Lung microvascular endothelial cell (primary cell): Measurements from ENCODE around the gene FOXA1. TPM values are rescaled to one million over a fixed set of nuclear protein-coding genes. Genes with fewer than 3 reads are reported as not detected.
"Not testable (repeated sequence)": the region's sequence is repeated elsewhere in the genome, so short reads cannot be mapped to it uniquely, and the experiment has no call there.

Experiments used
- DNase-seq, 2 donors: peaks; one replicate each; pipeline versions ENCODE4 v3.0.0 to v3.0.0-alpha.2; 2010; ENCODE audit warnings: low read depth in 2 of 2
- total RNA-seq: library from RNA; depleted of rRNA; stranded (reverse); fragments of >200 nt; gene quantifications from 2 replicates; pipeline ENCODE4 v1.2.1, GENCODE V29; 2014

Gene FOXA1
- total RNA-seq, 1 donor from 2014 or later = not detected

DNA sequence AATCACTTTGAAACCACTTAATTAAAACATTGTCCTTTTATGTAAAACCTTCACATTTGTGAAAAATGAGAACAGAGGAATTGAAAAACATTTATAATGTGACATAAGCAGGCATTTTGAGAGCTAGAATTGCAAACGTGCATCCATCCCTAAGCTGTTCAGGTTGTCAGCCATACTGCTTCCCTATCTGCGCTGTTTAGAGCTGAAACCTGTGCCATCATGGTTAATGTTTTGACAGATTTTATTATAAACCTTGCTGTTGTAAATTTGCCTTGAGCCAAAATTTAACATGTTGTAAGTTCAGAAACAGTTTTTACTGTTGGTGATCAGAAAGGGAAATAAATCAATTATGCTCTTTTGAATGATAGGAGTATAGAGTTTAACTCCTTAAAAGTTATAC lies 31.9 kb downstream of the FOXA1 start:
- DNase-seq = no peak

DNA sequence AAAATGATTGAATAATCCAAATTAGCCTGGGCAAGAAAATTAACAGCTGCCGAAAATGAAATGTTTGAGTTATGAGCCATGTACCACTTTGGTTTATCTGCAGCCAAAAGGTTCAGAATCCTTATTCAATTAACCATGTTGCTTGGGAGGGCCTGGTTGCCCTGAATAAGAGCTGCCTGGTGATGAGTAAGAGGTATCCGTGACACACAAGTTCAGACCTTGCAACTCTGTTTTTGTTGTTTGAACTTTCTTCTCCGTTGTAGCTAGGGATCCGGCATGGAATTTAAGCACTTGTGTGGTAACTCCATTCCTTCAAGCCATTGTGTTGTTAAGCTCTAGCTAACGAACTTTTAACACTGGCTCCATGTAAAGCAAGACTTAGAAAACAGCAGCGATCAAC lies 35.7 kb downstream of the FOXA1 start:
- DNase-seq = no peak

DNA sequence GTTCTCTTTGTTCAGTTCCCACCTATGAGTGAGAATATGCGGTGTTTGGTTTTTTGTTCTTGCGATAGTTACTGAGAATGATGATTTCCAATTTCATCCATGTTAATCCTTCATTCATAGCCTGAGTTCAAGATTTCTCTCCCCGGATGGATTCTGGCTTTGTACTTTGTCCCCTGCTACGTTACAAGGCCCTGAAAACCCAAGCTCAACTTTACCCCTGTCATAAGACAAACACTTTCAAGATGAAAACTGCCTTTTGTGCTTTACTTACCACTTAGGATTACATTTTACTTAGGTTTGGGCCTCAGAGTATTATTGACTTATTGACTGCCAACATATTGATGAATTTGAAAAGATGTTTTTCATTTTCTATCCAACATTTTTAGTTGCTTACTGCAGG lies 36.3 kb downstream of the FOXA1 start:
- DNase-seq = no peak

DNA sequence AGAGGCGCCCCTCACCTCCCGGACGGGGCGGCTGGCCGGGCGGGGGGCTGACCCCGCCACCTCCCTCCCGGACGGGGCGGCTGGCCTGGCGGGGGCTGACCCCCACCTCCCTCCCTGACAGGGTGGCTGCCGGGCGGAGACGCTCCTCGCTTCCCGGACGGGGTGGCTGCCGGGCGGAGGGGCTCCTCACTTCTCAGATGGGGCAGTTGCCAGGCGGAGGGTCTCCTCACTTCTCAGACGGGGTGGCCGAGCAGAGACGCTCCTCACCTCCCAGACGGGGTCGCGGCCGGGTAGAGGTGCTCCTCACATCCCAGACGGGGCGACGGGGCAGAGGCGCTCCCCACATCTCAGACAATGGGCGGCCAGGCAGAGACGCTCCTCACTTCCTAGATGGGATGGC lies 39.5 kb downstream of the FOXA1 start:
- DNase-seq = not testable (repeated sequence)

DNA sequence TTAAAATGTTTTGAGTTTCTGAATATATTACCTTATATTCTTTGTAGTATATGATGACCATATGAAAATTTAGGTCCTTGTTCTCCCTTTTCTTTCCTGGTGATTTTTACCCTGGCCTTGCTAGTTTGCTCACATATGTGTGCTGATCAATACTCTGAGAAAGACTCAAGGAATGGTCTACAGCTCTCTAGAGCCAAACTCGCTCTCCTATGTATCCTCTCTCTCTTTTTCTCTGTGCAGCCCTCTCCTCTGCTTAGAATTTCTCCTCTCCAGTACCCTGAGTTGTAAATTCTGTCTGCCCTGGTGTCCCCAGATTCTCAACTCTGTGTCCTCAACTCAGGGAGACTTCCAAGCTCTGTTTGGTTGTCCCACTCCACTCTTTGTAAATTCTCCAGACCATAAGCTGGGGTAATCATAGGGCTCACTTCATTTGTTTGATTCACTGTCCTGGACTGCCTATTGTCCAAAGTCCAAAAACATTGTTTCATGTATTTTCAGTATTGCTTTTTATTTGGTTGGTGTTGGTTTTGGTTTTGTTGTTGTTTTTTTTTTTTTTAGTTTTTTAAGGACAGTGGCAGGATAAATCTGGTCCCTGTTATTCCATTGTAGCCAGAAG lies 41.0 kb downstream of the FOXA1 start:
- DNase-seq = no peak

DNA sequence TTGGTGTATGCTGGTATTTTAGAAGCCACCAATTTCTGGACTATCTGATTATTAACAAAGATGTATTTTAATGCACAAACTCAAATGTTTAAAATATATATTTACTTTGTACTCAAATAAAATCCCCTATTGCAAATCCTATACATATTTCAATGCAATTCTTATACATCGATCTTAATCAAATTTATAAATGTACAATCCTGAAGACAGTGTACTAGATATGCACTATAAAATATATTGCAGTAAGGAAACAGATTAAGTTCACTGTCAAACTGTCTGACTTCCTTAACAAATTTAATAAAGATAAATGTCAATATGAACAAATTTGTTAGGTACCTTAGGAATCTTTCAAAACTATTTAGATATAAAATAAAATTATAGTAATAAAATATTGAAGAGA lies 43.9 kb downstream of the FOXA1 start:
- DNase-seq = no peak

DNA sequence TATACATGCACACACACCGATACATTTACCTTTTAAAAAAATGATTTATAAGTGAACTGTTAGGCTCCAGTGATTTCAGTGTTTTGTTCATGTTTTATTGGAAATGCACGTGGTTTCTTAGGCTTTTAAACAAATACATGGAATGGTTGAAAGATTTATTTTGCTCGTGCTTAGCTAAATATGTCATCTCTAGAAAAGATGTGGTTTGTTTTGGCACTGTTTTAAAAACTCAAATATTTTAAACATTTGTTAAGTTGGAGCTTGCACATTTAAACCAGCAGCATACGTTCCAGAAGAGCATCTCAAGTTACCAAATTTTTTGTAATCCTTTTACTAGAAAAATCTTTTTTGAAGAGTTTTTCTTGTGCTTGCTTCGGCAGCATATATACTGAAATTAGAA lies 44.5 kb downstream of the FOXA1 start:
- peak in 1 of 2 donors; percentile 36 for DNase-seq

DNA sequence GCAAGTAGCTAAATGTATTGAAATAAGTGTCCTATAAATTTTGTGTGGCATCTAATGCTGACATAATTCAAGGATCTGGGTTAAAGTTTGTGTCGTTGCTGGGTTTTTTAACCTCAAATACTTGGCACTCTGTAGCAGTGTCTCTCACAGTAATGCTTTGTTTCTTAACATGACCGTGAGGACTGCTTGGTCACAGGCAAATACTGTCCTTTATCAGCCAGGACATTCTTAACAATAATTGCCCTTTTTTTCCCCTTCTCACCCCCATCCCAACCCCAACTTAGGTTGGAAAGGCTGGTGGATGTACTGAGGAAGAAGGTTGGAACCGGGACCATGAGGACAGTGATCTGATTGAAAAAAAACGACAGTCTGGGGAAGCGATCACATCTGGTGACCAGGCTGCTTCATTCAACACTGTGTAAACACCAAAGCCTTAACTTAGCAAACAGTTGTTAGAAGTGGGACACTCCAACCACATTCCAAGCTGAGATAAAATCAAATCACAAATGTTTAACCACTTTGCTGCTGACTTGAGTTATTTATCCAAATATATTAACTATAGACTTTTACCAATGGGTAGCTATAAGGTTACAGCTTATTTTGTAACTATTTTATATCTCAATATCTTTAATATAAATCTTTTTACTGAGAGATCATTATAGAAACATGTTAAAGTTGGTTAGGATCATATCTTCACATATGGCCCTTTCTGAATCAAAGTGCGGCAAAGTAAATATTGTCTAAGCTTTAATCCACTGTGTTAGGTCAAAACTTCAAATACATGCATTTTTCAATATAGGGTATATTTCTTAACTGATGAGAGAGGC lies 48.2 kb downstream of the FOXA1 start:
- no peak for DNase-seq

DNA sequence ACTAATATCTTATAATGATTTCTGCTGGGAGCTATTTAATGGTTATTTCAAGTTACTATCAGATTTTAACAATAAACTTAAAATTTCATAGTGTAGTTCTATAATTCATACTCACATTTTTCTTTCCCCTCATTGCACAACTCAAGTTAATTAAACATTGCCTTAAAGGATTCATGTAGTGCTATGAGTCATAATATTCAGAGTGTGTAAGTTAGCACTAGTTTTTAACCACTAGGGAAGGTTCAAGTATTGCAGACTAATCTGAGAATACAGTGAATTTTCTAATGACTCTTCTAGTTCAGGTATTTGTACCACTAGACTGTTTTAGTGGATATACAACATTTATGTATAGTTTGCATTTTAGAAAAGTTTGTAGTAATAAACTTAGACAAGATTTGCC lies 49.9 kb downstream of the FOXA1 start:
- no peak for DNase-seq

DNA sequence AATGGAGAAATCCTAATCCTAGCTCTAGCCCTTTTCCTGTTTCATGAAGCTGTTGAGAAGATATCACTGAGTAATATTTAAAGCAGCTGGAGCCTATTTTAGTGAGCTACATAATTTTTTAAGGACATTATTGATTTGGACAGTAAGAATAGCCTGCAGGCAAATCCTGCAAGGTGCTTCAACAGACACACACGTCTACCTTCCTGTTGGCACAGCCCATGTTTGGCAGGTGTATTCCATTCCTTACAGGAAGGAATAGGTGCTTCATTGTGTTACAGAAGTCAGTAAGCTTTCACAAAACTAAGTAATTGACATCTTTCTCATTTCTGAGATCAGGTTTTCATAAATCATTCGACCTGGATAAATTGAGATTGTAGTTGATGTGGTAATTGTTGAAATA lies 50.6 kb downstream of the FOXA1 start:
- no peak for DNase-seq

DNA sequence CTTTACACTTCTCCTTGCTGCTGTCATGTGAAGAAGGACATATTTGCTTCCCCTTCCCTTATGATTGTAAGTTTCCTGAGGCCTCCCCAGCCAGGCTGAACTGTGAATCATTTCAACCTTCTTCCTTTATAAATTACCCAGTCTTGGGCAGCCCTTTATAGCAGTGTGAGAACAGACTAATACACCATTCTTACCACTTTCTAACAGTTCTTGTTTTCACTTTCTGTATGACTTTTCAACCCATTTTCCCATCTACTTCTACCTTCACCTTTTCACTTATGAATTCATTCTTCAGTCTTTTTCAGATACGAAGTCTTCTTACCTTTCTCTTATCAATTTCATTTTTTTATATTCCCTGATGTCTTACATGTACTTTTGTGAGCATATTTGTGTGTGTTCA lies 55.1 kb downstream of the FOXA1 start:
- DNase-seq = no peak

Other genes starting within 250 kb of the FOXA1 start
- gene TTC6, start 380 bp upstream of the FOXA1 start, total RNA-seq = under 0.01 TPM in 1 of 2 replicates, not detected in the other